ENCODE results near the gene SLFN14.
"Not testable (repeated sequence)": the region's sequence is repeated elsewhere in the genome, so short reads cannot be mapped to it uniquely, and the experiment has no call there.

SLFN14 gene

GRCh38 chr17:35519906-35520442, 40.6 kb downstream of the SLFN14 start:
- DNase-seq, result no peak

DNA sequence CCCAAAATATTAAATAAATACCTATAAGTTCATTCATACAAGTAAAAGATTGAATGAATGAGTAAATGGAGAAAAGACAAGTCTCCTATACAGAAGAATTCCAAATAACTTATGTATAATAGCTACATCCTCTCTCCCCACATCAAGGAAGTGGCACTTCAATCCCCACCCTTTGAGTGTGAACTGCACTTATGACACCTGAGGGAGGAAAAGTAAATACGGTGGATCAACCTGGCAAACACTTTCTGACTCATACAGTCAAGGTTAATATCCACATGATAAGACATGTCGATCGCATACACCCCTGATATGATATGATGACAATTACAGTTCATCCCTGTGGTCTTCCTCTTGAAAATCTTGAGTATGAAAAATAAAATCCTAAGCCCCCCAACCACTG, 41.2 kb downstream of the SLFN14 start:
- no peak for DNase-seq

- DNase-seq, result not testable (repeated sequence)
These were observed 42.2 kb downstream of the SLFN14 start for GRCh38 chr17:35518431-35518830.

GRCh38 chr17:35515027-35515426, 45.6 kb downstream of the SLFN14 start:
- DNase-seq, result no peak

DNA sequence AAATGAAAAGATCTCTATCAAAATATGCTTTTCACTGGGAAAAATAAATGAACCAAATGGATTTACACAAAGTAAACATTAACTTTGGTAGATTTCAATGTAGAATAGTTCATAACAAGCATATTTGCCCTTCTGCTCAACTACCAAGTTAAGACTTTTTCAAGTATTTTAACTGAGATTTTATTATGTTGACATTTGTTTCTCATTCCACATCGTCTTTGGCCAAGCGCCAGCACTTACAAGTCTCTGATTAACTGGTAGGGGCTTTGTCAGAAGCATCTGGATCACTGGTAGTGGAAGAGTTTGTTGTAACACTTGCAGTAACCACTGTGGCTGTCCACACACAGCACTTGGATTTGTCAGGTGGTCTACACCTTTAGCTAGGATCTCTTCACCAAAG, 46.1 kb downstream of the SLFN14 start:
- no peak for DNase-seq

Measured in hematopoietic multipotent progenitor cell treated with erythropoietin and hydrocortisone succinate and interleukin-3 and kit ligand, for 4 days (in vitro differentiated cells).